Left ventricle myocardium inferior (tissue), 1 donor: ENCODE results near the gene ELF5. TPM values are rescaled to one million over a fixed set of nuclear protein-coding genes. Genes with fewer than 3 reads are reported as not detected.

Experiments
- DNase-seq: peaks from one replicate; pipeline ENCODE4 v3.0.0-alpha.2; 2020
- H3K27ac ChIP-seq: fragments of 200-600 bp; replicated peaks from 2 replicates; pipeline ENCODE4 v1.8.0; 2021
- H3K27me3 ChIP-seq: fragments of 200-600 bp; 2 replicates; pipeline ENCODE4 v1.8.0; 2021; ENCODE audit warnings: low read depth
- H3K36me3 ChIP-seq: fragments of 200-600 bp; 2 replicates; pipeline ENCODE4 v1.8.0; 2021
- H3K4me1 ChIP-seq: fragments of 200-600 bp; 2 replicates; pipeline ENCODE4 v1.8.0; 2021
- H3K4me3 ChIP-seq: fragments of 200-600 bp; 2 replicates; pipeline ENCODE4 v1.8.0; 2021; ENCODE audit warnings: mild to moderate bottlenecking, moderate library complexity
- H3K9me3 ChIP-seq: fragments of 200-600 bp; replicated peaks from 2 replicates; pipeline ENCODE4 v1.8.0; 2021
- CTCF ChIP-seq: fragments of 200-600 bp; IDR thresholded peaks from 2 replicates; pipeline ENCODE4 v1.8.0; 2021; ENCODE audit warnings: antibody characterized with exemption, mild to moderate bottlenecking, borderline replicate concordance
- intact Hi-C: fragments of 100-400 bp; cut with micrococcal nuclease; formaldehyde crosslinking; loops from one replicate; pipeline ENCODE4 v1.11.0; 2022
- total RNA-seq: library from RNA; stranded (reverse); fragmentation: NEBNext Ultra II Directional; extraction: Animal tissue kit (Norgen Biotek cat#: 25700); gene quantifications from one replicate; pipeline ENCODE4 v1.2.1, GENCODE V29; 2021
- donor health status: DM: no; HTN: yes; CAD: no; lungs with severe emphysema.

The ELF5 gene
- total RNA-seq, 1 donor from 2014 or later: not detected

DNA sequence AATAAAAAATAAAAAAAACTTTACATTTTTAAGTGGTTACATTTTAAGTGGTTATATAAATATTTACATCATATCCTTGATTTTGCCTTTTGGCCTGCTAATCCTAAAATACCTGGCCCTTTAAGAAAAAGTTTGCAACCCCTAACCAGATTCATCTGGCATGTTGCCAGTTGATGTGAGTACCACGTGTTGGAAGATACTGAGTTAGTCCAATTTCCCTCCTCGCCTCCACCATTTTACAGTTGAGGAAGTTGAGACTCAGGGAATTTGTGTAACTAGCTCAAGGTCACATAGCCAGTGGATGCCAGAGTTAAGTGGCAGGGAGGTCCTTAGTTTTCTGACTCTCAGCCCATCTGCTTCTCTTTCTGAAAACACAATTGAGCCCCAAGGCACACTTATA is 5.1 kb downstream of the ELF5 start:
- Histone ChIP-seq H3K27me3 (no peaks in the 10 kb centered on the region), H3K36me3 (no peaks in the 10 kb centered on the region), H3K9me3 (no peaks in the 10 kb centered on the region), H3K4me3 (no peak overlapping the region), H3K27ac (no peak overlapping the region), H3K4me1 (no peaks in the 10 kb centered on the region)
- intact Hi-C loops: no loop called here
- TF ChIP-seq CTCF: no peak
- no peak for DNase-seq

- no peaks in the 10 kb centered on the region for H3K4me1 ChIP-seq
- H3K27ac ChIP-seq: no peak overlapping the region
- no peak for TF ChIP-seq CTCF
- H3K4me3 ChIP-seq: no peak overlapping the region
- H3K36me3 ChIP-seq: no peaks in the 10 kb centered on the region
- intact Hi-C loops: no loop called here
- no peaks in the 10 kb centered on the region for H3K27me3 ChIP-seq
- no peak for DNase-seq
- H3K9me3 ChIP-seq: no peaks in the 10 kb centered on the region
Measured at GRCh38 chr11:34507610-34508009, 6.0 kb downstream of the ELF5 start.

DNA sequence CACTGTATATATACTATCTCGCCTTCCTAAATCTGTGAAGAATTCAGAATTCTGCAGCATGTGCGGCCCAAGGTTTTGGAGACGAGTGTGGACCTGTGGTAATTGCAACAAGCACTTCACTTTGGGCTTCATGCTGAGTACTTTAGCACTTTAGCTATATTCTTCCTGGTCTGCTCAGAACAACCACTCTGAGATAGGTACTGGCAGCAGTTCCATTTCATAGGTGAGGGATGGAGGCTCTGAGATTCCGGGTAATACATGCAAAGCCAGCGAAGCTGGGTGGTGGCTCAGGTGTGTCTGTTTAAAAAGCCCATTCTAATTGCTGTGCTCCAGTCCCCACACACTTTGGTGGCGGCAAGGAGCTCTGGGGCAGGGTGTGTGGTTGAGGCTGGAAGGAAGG is 6.4 kb downstream of the ELF5 start:
- Histone ChIP-seq H3K36me3 (no peaks in the 10 kb centered on the region), H3K9me3 (no peaks in the 10 kb centered on the region), H3K4me1 (no peaks in the 10 kb centered on the region), H3K4me3 (no peak overlapping the region), H3K27ac (no peak overlapping the region), H3K27me3 (no peaks in the 10 kb centered on the region)
- intact Hi-C loops: no loop called here
- no peak for TF ChIP-seq CTCF
- no peak for DNase-seq

DNA sequence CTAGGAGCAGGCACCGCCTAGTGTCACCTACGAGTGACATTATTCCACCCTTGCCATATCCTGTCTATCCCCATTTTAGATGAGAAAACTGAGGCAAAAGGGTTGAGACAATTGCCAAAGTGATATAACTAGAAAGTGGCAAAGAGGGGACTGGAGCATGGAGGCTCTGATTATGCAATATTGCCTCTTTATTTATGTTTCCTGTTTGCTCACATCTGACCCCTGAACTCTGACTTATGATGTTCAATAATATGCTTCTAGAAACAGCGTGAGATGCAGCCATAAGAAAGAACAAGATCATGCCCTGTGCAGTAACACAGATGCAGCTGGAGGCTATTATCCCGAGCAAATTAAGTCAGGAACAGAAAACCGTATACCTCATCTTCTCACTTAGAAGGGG is 7.7 kb downstream of the ELF5 start:
- Histone ChIP-seq H3K9me3 (no peaks in the 10 kb centered on the region), H3K4me3 (no peak overlapping the region), H3K36me3 (no peaks in the 10 kb centered on the region), H3K27ac (no peak overlapping the region), H3K4me1 (no peaks in the 10 kb centered on the region), H3K27me3 (no peaks in the 10 kb centered on the region)
- no peak for TF ChIP-seq CTCF
- DNase-seq: no peak
- intact Hi-C loops: no loop called here

GRCh38 chr11:34502949-34503348 is 10.6 kb downstream of the ELF5 start:
- DNase-seq: no peak
- Histone ChIP-seq H3K36me3 (no peaks in the 10 kb centered on the region), H3K4me3 (no peak overlapping the region), H3K27me3 (peaks cover 21% of the 10 kb centered on the region), H3K4me1 (no peaks in the 10 kb centered on the region), H3K9me3 (no peaks in the 10 kb centered on the region), H3K27ac (no peak overlapping the region)
- no peak for TF ChIP-seq CTCF
- intact Hi-C loops: no loop called here

DNA sequence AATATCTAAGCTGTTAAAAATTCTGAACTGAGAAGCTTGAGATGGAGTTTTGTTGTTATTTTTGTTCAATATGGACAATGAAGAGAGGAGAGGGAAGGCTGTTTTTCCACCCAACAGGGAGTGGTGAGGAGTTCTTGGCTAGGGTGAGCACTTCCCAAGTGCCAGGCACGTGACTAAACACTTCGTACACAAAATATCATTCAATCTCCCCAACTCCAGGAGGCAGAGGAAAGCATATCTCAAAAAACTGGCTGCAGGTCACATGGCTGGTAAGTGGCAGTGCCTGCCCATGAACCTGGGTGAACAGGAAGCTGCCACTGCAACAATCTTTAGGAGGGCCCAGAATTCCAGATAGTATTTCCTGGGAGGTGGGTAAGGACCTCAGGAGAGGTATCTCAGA is 11.6 kb downstream of the ELF5 start:
- Histone ChIP-seq H3K4me3 (no peak overlapping the region), H3K36me3 (no peaks in the 10 kb centered on the region), H3K27ac (no peak overlapping the region), H3K4me1 (no peaks in the 10 kb centered on the region), H3K27me3 (peaks cover 21% of the 10 kb centered on the region), H3K9me3 (no peaks in the 10 kb centered on the region)
- no peak for DNase-seq
- intact Hi-C loops: no loop called here
- no peak for TF ChIP-seq CTCF
